ENCODE measurements around the gene FGF14. TPM values are rescaled to one million over a fixed set of nuclear protein-coding genes. Genes with fewer than 3 reads are reported as not detected.

FGF14 gene
- total RNA-seq, 1 donor from 2014 or later, result 2.0 TPM

DNA sequence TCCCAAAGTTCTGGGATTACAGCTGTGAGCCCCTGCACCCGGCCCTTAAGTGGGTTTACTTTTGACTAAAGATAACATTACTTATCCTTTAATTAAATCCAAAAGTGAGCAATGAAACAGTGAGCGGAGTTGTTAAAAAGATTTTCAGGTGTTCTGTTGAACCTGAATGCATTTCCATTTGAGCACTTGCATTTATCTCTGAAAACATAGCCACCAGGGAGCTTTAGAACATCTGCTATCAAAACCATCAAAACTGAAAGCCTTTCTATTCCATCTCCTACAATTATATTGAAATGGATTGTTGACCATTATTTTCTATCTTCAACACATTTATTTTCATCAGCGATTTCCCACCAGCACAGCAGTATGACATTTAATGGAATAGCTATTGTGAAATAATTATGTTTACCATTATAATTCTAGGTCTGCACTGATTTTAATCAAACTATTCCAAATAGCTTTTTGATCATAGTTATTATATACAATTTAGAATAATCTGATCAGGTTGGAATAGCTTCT, 269.0 kb downstream of the FGF14 start:
- Histone ChIP-seq H3K4me3 (no peak overlapping the region), H3K4me1 (no peaks in the 10 kb centered on the region), H3K27ac (no peak overlapping the region), H3K27me3 (no peaks in the 10 kb centered on the region), H3K9me3 (no peaks in the 10 kb centered on the region), H3K36me3 (no peaks in the 10 kb centered on the region)
- TF ChIP-seq, protein P1, sequence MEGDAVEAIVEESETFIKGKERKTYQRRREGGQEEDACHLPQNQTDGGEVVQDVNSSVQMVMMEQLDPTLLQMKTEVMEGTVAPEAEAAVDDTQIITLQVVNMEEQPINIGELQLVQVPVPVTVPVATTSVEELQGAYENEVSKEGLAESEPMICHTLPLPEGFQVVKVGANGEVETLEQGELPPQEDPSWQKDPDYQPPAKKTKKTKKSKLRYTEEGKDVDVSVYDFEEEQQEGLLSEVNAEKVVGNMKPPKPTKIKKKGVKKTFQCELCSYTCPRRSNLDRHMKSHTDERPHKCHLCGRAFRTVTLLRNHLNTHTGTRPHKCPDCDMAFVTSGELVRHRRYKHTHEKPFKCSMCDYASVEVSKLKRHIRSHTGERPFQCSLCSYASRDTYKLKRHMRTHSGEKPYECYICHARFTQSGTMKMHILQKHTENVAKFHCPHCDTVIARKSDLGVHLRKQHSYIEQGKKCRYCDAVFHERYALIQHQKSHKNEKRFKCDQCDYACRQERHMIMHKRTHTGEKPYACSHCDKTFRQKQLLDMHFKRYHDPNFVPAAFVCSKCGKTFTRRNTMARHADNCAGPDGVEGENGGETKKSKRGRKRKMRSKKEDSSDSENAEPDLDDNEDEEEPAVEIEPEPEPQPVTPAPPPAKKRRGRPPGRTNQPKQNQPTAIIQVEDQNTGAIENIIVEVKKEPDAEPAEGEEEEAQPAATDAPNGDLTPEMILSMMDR (IDR thresholded peaks at IDR 0.05), result no peak
- intact Hi-C loops (cut with DNase I), result no loop called here
- DNase-seq (no peak), ATAC-seq (no peak)

GRCh38 chr13:102131246-102131645, 270.6 kb downstream of the FGF14 start:
- no peaks in the 10 kb centered on the region for H3K9me3 ChIP-seq
- ATAC-seq (no peak), DNase-seq (no peak)
- H3K27ac ChIP-seq, result no peak overlapping the region
- no peaks in the 10 kb centered on the region for H3K4me1 ChIP-seq
- H3K4me3 ChIP-seq, result no peak overlapping the region
- H3K27me3 ChIP-seq, result no peaks in the 10 kb centered on the region
- intact Hi-C loops (cut with DNase I), result no loop called here
- no peaks in the 10 kb centered on the region for H3K36me3 ChIP-seq
- TF ChIP-seq, protein P1 (IDR thresholded peaks at IDR 0.05), result no peak

DNA sequence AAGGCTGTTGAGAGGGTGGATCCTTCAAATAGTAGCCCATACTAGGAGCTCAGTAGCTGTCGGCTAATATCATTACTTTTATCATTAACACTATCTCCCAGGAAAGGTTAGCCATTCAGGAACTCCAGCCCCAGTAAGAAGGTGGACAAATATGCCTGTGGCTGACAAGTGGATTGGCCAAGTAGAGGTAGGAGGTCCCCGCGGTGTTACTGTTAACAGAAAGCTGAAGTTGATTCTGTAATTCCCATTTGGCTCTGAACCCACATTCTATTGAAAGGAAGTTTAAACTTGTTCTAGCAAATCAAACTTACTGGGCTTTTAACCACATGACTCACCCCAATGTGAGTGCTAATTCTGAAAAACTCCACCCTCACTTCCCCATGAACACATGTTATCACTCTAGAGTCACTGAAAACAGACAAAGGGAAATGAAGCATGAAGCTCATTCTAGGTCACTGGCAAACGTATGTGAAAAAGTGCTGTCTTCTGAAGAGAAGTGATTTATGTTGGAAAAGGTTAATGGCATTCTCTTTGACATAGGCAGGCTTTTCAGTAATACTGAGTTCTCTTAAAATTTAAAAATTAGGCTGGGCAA, 273.5 kb downstream of the FGF14 start:
- TF ChIP-seq, protein P1 (IDR thresholded peaks at IDR 0.05), result no peak
- intact Hi-C loops (cut with DNase I), result no loop called here
- ATAC-seq (peak; percentile 78), DNase-seq (no peak)
- no peaks in the 10 kb centered on the region for H3K36me3 ChIP-seq
- H3K27me3 ChIP-seq, result no peaks in the 10 kb centered on the region
- no peak overlapping the region for H3K4me3 ChIP-seq
- H3K27ac ChIP-seq, result no peak overlapping the region
- H3K4me1 ChIP-seq, result no peaks in the 10 kb centered on the region
- no peaks in the 10 kb centered on the region for H3K9me3 ChIP-seq

DNA sequence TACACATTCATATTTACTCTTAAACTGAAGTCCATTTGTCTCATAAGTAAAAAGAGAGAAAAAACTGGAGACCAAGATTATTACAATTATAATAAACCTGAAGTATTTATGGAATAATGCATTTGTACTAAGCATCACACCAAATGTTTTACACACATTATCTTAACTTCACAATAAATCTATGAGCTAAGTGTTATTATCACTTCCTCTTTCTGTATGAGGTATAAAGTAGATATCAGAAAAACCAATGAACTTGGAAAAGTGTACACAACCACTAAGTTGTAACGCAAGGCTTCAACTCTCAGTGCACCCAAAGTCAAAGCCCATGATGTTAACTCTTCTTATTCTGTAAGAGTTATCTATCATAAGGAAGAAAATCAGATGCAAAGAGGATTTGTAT, 274.7 kb downstream of the FGF14 start:
- Histone ChIP-seq H3K4me3 (no peak overlapping the region), H3K4me1 (no peaks in the 10 kb centered on the region), H3K36me3 (no peaks in the 10 kb centered on the region), H3K27ac (no peak overlapping the region), H3K27me3 (no peaks in the 10 kb centered on the region), H3K9me3 (no peaks in the 10 kb centered on the region)
- ATAC-seq, result no peak
- no peak for DNase-seq
- intact Hi-C loops (cut with DNase I), result no loop called here
- TF ChIP-seq, protein P1 (IDR thresholded peaks at IDR 0.05), result no peak

- ATAC-seq, result no peak
- Histone ChIP-seq H3K9me3 (no peaks in the 10 kb centered on the region), H3K4me3 (no peak overlapping the region), H3K27ac (no peak overlapping the region), H3K36me3 (no peaks in the 10 kb centered on the region), H3K27me3 (no peaks in the 10 kb centered on the region), H3K4me1 (no peaks in the 10 kb centered on the region)
- intact Hi-C loops (cut with DNase I), result no loop called here
- DNase-seq, result no peak
- TF ChIP-seq, protein P1 (IDR thresholded peaks at IDR 0.05), result no peak
Observed at GRCh38 chr13:102122147-102122546, 279.7 kb downstream of the FGF14 start.
